GM19193 (cell line): ENCODE results near the gene MYH7.

Experiments used
- POLR2A ChIP-seq: IDR thresholded peaks from 4 replicates; pipeline ENCODE4 v1.6.1; 2011; ENCODE audit not compliant: insufficient read depth, insufficient read length; ENCODE audit errors: extremely low read depth

Gene MYH7

DNA sequence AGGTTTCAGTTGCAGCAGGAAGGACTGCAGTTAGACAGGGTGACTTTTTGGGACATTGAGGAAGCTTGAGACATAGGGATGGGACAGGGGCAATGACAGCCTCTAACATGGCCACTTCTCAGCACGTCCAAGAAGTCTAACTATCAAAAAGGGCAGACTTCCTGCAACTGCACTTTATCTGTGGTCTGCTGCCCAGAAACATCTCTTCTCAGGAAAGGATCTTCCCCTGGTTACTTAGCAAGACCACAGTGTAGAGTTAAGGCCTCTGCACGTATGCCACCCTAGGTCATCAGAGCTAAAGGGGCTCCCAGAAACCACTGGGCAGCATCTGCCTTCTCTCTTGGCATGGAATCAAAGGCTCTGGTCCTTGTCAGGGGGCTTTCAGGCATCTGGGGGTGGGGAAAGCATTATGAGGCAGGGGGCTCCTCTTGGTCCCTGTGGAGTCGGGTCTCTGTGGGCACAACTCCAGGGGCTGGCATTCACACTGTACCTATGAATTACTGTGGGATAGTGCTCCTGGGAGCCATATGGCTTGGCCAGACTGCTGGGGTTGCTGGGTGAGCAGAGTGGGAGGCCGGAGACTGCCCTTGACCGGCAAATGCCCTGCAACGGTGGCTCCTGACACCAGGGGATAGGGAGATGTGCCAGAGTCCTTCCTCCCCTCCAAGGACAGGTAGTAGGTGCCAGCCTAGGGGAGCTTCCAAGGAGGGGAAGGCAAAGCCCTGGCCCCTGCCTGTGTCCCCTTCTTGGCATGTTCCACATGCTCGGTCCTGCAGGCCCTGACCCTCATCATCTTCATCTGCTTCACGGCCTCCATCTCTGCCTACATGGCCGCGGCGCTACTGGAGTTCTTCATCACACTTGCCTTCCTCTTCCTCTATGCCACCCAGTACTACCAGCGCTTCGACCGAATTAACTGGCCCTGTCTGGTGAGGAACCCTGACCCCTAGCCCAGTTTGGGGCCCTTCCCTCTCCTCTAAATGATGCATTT is 57.6 kb downstream of the MYH7 start:
- TF ChIP-seq POLR2A, result no peak

DNA sequence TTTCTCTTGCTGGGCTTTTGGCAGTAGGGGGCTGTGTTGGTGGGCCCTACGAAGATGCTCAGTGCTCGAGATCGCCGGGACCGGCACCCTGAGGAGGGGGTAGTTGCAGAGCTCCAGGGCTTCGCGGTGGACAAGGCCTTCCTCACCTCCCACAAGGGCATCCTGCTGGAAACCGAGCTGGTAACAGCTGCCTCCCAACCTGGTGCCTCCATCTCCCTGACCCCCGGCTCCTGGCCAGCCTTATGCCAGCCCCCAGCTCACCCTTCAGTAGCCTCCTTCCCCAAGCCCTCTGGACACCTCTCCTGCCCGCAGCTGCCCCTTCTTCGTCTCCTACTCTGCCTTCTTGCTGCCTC is 58.3 kb downstream of the MYH7 start:
- TF ChIP-seq POLR2A, result no peak

GRCh38 chr14:23376482-23377197 is 58.8 kb downstream of the MYH7 start, which contains the start of gene CMTM5:
Gene CMTM5 (plus strand): TSS chr14:23377046. CDS start chr14:23377252, 206 bp downstream.
- TF ChIP-seq POLR2A, result no peak

DNA sequence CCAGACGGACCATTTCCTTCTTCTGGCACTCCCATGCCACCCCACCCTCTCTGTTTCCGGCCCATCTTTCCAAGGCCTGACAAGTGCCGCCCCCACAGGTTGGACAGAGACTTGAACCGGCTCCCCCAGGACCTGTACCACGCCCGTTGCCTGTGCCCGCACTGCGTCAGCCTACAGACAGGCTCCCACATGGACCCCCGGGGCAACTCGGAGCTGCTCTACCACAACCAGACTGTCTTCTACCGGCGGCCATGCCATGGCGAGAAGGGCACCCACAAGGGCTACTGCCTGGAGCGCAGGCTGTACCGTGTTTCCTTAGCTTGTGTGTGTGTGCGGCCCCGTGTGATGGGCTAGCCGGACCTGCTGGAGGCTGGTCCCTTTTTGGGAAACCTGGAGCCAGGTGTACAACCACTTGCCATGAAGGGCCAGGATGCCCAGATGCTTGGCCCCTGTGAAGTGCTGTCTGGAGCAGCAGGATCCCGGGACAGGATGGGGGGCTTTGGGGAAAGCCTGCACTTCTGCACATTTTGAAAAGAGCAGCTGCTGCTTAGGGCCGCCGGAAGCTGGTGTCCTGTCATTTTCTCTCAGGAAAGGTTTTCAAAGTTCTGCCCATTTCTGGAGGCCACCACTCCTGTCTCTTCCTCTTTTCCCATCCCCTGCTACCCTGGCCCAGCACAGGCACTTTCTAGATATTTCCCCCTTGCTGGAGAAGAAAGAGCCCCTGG is 59.8 kb downstream of the MYH7 start:
- no peak for TF ChIP-seq POLR2A

- no peak for TF ChIP-seq POLR2A
Measured at GRCh38 chr14:23373041-23373440, 62.4 kb downstream of the MYH7 start.

- TF ChIP-seq POLR2A, result no peak
Measured at GRCh38 chr14:23372509-23372908, 63.0 kb downstream of the MYH7 start, which contains the start of gene IL25. Gene IL25 (plus strand): TSS chr14:23372809.

DNA sequence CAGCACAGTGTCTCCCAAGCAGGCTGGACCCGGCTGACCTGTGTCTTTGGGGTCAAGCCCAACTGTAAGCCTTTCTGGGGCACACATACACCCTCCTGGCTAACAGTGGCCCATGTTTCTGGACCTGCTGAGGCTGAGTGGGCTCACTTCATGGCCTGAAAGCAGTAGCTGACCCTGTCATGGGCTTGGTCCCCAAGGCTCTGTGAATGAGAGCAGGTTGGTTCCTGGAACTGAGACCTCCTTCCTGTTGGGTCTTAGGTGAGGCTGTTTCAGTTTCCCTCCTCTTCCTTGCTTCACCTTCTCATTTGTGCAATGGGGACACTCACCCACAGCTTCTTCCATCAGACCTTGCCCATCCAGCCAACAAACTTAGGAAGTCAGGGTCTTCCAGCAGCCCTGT is 63.6 kb downstream of the MYH7 start:
- TF ChIP-seq POLR2A, result no peak

GRCh38 chr14:23370221-23370620 is 65.2 kb downstream of the MYH7 start:
- TF ChIP-seq POLR2A, result no peak

GRCh38 chr14:23366426-23366921 is 69.0 kb downstream of the MYH7 start:
- no peak for TF ChIP-seq POLR2A

GRCh38 chr14:23365732-23366425 is 69.6 kb downstream of the MYH7 start:
- TF ChIP-seq POLR2A, result no peak

- no peak for TF ChIP-seq POLR2A
Measured at GRCh38 chr14:23365036-23365731, 70.3 kb downstream of the MYH7 start, which contains the start of gene EFS. Gene EFS (minus strand): TSS chr14:23365172. CDS start chr14:23365025, 147 bp downstream.

DNA sequence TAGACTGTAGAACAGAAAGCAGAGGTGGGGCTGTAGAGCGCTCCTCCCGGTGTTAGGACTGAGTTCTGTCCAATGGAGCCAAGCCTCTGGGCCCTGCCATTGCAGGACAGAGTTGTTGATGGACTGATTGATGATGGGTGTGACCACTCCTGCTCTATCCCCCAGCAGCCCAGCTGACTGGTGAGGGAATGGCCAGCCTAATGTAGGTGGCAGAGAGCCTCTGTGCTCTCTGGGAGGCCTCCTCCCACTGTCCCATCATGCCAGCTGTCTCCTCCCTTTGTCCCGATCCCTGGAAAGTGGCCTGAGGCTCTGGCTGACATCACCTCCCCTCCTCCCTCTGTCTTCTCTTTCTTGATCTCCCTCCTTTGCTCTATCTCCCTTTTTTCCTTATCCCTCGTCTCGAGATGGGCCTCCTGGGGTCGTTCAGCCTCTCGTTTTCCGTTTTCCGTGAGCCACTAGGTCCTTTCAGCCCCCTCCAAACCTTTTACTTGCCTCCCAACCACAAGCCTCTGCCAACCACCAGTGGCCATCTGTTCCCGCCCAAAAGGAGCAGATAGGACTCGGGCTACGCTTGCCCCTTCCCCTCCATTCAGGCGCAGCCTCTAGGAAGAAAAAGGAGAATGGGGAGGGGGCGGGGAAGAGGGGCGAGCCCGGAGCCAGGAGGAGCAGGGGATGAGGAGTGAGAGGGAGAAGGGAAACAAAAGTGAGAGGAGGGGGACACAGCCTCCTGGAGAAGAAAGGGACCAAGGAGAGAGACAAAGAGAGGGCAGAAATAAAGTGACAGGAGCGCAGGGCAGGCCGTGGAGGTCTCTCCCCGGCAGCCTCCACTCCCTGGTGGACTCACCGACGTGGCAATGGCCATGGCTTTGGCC is 71.1 kb downstream of the MYH7 start:
- TF ChIP-seq POLR2A, result no peak
